GF-D8 (cell line): ENCODE data around the gene TUBD1.

Source experiments
- DNase-seq: peaks from one replicate; lab custom pipeline; 2025; lab: John Stamatoyannopoulos, UW

Gene TUBD1

DNA sequence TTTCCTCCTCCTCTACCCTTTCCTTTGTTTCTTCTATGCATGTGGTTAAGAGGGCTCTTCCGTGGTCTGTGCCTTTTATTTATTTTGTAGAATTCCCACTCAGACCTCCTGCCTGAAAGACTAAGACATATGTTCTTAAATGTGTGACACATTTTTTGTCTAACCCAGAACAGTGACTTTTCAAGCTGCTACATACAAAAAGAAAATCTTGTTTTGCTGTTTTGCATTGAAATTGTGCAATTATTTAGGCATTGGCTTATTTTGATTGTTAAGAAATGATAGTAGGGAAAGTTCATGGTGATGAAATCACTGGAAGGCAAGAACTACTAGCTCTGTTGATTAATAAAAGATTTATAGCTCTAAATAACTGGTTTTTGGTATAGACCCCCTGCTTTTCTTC is 76.8 kb downstream of the TUBD1 start:
- DNase-seq: no peak

DNA sequence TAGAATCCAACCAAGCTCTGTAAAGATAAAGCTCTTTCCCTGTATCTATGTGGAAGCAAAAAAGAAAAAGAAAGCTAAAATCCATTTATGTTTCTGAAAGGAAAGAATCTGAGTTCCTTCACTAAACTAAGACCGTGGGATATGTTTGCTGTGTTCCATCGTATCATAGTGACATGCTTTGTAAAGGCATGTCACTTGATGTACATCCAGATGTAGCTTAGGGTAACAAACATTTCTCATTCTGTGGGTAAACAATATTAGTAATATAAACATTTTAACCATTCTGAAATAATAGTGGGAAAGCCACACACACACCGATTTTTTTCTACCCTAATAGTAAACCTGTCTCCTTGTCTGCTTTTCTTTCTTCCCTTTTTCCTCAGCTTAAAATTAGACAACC is 78.1 kb downstream of the TUBD1 start:
- DNase-seq: no peak

DNA sequence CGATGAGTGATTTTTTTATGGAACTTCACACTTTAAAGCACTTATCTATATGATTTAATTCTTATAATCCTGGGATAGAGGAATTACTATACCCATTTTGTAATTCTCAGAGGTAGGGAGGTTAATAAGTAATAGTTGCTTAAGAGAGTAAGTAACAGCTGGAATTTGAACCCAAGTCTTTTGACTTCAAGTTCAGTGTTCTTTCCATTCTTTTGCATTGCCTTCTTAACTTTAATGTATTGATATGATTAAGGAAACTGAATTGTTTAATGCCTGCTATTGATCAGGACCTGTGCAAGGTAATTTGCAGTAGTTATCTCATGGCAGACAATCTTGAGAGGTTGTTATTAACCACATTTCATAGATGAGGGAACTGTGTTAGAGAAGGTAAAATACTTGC is 78.5 kb downstream of the TUBD1 start:
- no peak for DNase-seq

DNA sequence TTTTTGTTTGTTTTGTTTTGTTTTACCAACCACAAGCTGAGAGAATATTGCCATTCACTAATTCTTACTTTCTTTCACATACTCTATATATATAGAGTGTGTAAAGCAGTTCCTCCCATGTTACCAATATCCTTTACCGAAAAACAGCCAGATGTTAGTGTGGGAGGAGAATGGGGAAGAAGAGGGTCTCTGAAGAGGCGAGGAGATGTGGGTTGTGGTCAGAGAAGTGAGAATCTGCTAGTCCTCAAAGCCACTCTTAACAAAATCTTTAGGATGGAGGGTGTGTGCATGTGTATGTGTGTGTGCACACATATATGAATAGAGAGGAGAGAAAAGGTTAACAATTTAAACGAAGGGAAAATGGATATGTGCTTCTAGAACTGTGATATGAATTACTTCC is 80.6 kb downstream of the TUBD1 start:
- peak; percentile 47 for DNase-seq

DNA sequence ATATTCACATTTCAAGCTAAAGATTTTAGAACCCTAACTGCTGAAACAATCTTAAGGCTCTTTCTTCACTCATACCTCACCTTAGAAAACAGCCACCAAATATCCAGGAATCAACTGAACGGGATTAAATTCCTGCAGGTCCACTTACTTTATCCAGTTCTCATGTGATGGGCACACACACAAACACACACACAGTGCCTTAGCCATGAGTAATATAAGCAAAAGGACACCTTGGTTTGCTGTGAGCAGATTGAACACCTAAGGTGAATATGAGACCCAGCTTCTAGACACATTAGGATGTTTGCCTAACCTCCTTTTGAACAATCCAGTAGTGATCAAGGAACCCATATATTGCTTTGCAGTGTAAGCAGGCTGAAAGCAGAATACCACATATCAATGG is 81.5 kb downstream of the TUBD1 start:
- DNase-seq: no peak

DNA sequence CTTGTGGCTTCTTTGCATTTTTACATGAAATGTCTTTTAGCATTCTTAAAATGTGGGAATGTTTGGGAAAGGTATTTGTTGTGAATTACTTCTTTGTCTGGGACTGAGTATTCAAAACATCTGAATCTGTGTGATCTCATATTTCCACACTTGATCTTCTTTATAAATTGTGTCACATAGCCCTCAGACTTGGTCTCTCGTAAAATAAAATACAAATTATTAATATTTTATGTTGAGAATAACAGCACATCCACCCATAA is 81.9 kb downstream of the TUBD1 start:
- no peak for DNase-seq
